TTC549 (cell line): ENCODE measurements around the gene TTC9C.
A peak's percentile ranks its signal among the peaks of the same experiment; 100 is the strongest.
"Not testable (repeated sequence)": the region's sequence is repeated elsewhere in the genome, so short reads cannot be mapped to it uniquely, and the experiment has no call there.

Source experiments
- FAIRE-seq: peaks from 2 replicates; lab custom pipeline; 2012; peaks lifted over from hg19 to GRCh38; lab: Jason Lieb, UNC

The TTC9C gene

DNA sequence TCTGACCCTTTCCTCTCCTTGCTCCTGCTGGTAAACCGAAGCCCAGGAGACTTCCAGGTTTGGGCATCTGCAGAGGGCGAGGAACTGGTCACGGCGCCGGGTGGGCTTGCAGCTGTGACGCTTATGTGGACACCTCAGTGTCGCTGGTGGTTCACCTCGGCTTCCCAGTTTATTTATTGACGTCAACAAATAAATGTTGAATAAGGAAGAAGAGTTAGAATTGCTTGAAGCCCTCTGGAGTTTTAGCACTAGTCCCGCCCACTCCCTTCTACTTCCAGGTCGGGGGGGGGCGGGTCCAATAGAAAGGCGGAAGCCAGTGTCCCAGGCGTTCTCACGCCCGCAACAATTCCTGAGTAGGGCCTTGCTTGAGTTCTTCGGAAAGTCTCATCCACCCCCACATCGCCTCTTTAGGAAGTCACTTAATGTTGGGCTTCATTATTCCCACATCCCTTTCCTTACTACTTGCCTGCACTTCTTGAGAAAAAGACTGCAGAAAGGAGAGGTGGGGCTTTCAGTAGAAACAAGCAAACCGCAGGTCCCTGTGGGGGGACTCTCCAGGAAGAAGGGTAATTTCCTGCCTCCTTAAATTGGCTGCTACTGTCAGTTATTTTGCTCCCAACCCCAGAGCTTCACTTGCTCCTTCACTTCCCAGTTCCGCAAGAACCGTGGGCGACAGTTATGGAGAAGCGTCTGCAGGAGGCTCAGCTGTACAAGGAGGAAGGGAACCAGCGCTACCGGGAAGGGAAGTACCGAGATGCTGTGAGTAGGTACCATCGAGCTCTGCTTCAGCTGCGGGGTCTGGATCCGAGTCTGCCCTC, at the start of gene TTC9C:
TTC9C (plus strand) TSS at position 316 of the 818 bp plus-strand sequence; CDS start at position 679, 363 bp downstream.
- FAIRE-seq, result no peak

GRCh38 chr11:62678770-62679696, 49.3 kb upstream of the TTC9C start, which contains the start of gene UBXN1:
Gene UBXN1 (minus strand): TSS chr11:62679073. CDS start chr11:62678923, 150 bp downstream.
- no peak for FAIRE-seq

DNA sequence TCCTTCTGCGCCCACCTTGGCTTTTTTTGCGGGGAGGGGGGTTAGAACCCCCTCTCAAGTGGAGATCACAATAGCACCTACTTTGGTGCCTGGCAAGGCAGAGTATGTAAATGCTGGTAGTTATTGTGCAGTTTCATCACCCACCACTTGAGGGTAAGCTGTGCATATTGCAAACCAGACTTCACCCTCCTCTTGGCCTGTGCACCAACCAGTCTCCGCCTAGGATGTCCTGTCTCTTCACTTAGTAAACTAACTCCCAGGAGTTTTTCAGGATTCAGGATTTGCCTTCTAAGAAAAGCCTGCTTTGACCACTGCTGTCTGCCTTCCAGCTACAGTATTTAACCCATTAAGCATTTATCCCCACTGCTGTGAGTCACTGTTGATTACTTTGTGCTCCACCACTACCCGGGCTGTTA, 47.5 kb upstream of the TTC9C start:
- FAIRE-seq, result peak; percentile 22

DNA sequence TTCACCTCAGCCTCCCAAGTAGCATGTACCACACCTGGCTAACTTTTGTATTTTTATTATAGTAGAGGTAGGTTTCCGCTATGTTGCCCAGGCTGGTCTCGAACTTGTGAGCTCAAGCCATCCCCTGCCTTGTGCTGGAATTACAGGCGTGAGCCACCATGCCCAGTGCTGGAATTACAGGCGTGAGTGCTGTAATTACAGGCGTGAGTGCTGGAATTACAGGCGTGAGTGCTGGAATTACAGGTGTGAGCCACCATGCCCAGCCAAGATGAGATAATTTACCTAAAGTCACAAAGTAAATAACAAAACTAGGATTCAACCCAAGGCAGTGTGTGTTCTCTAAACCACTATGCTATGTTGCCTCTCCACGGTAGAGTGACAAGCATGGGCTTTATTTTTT, 45.8 kb upstream of the TTC9C start:
- no peak for FAIRE-seq

- FAIRE-seq, result no peak
These were observed 40.5 kb upstream of the TTC9C start for GRCh38 chr11:62687508-62688396.

DNA sequence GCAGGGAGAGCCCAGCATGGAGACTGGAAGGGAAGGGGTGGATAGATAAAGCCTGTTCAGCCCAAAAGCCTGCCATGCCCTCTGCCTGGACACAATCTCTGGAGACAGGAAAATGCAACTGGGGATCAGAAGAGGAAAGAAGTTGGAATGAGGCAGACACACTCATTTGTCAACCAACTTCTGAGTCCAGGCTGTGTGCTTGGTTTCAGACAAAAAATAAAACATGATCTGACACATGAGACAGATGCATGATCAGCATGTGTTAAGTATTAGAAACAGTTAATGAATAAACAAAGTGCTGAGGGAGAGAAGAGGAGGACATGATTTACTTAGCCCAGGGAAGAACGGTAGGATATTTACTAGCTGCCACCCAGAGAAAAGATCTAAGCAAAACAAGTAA, 39.8 kb upstream of the TTC9C start:
- no peak for FAIRE-seq

- no peak for FAIRE-seq
These were observed 38.7 kb upstream of the TTC9C start, which contains the start of gene LRRN4CL for GRCh38 chr11:62689421-62690183. Gene LRRN4CL (minus strand): TSS chr11:62689530. CDS start chr11:62688508, 1,022 bp downstream.

- FAIRE-seq, result not testable (repeated sequence)
These were observed 34.7 kb upstream of the TTC9C start for GRCh38 chr11:62693624-62694023.

GRCh38 chr11:62694455-62695167, 33.7 kb upstream of the TTC9C start:
- no peak for FAIRE-seq

- FAIRE-seq, result no peak
These were observed 26.0 kb upstream of the TTC9C start for GRCh38 chr11:62702246-62702645.

- FAIRE-seq, result not testable (repeated sequence)
These were observed 24.4 kb upstream of the TTC9C start for GRCh38 chr11:62703921-62704320.

GRCh38 chr11:62705413-62705812, 22.9 kb upstream of the TTC9C start:
- no peak for FAIRE-seq

DNA sequence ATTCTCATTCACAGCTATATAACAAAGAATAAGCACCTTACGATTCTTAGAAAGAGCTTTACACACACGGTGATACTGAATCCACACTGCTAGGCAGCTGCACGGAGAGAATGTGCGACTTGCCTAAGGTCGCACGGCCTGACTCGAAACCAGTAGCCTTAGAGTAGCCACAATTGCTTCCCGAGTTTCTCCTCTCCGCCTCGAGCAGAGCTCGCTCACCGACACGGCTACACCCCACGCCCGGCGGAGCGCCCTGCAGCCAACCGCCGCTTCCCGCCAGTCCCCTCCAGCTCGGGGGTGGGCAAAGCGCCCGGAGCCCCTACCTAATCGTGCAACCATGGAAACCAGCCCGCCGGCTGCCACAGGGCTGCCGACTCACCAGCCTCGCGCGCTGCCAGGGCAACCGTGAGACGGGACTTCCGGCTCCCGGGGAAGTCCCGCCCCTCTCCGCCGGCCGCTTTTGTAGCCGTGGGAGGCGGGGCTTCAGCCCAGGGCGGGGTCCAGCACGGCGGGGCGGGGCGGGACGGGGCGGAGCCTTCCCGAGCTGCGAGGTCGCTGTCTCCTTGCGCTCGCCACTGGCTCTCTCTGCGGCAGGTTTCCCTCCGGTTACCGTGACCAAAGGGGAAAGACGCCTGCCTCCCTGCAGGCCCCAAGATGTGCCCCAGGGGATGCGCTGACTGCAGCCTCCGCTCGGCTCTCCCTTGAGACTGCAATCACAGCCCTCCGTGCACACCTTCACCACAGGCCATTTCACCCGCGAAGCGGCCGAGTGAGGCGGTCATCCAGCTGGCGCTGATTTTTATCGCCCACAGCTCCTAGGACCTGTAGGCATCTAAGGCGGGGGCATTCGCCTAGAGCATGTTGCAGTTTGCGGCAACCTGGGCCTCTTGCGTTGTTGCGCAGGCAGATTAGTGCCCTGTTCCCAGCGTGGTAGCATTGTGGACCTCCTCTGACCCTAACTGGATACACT, 22.1 kb upstream of the TTC9C start:
- no peak for FAIRE-seq

DNA sequence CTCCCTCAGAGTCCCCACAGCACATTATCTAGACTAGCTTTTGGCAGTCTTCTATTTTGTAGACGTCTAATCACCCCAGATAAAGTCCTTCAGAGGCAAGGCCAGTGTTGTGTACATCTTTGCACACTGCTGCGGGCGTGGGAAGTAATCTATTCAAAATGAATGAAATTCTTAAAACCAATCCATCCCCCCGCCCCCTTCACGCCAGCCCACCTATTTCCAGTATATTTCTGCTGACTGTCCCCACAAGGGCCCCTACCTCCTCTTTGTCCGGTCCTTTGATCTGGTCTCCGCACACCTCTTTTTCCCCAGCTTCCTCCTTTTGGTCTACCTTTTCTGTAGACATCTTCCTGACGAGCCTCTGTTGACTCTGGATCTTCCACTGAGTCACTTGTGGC, 21.4 kb upstream of the TTC9C start:
- no peak for FAIRE-seq

DNA sequence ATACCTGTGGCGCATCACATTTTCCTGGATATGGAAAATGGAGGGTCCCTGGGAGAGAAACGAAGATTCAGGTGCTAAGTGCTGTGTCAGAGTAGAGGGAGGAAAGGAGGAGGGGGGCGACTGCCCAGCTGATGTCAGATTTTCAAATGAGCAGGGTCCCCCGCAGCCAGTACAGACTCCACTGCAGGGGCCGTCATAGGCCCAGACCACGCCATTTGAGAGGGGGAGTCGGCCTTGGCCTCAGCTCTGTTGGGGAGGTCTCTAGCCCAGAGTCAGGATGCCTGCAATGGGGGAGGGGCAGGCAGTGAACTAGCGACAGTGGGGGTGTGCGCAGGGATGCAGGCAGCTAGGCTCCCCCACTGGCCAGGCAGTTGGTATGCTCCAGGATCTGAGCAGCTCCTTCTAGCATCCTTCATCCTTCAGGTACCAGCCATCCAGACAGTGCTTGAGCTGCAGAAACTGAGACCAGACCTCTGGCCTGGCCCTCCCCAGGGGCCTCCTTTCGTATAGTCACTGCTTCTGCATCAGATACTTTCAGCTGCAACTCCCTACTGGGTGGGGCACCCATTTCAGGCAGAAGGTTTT, 20.9 kb upstream of the TTC9C start, which contains the start of the genes BSCL2 and GNG3:
BSCL2 (minus strand) TSS at position 148 of the 585 bp plus-strand sequence. CDS start 229 bp downstream, outside the sequence.
GNG3 (plus strand) TSS at position 400 of the 585 bp plus-strand sequence. CDS start 620 bp downstream, outside the sequence.
- no peak for FAIRE-seq

DNA sequence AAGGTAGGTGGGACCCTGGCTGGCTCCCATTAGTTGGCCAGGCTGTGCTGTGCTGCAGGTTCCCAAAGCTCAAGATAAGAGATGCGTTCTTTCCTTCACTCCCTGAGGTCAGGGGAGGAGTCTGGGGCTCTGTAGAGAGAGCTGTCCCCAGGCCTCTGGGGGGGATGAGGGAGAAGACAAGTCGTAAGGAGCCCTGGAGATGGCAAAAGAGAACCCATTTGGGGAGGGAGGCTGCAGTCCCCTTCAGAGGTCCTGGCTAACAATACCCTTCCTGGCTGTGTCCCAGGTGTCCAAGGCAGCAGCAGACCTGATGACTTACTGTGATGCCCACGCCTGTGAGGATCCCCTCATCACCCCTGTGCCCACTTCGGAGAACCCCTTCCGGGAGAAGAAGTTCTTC, 19.9 kb upstream of the TTC9C start:
- FAIRE-seq, result no peak

GRCh38 chr11:62708793-62709192, 19.5 kb upstream of the TTC9C start:
- no peak for FAIRE-seq

DNA sequence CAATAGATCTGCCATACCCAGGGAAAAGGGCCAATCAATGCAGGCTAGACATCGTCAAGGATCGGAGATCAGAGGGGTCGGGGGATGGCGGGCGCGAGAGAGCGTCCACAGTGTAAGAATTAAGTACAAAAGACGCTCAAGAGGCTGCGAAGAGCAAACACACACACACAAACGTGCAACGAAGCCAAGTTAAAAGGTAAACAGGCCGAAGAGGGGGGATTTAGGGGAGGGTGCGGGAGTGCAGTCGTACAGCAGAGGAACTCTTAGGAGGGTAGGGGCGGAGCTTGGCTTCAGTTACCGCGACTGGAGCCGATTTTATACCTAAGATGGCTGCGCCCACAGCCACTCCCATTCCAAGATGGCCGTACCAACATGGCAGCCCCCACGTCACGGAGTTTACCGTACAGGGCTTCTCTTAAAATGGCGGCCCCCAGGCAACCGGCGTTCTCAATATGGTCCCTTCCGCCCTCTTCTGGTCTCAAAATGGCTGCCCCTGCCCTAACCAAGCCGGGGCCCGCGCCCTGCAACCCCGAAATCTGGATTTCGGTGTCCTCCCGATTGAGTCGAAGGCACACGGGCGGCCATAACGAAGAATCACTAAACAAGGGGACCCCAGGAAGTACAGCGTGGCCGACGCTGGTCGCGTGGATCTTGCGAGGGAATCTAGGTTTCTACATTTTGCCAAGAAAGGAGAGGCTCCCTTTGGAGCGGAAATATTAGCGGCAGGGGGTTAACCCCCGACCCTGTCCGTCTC, 18.9 kb upstream of the TTC9C start:
- peak; percentile 89 for FAIRE-seq
